ENCODE data around the gene DCP1B. TPM values are rescaled to one million over a fixed set of nuclear protein-coding genes. Genes with fewer than 3 reads are reported as not detected.

DCP1B gene
- total and polyA plus RNA-seq, 2 donors = 9.4 to 10.1 TPM

GRCh38 chr12:2011643-2012607 is 7.7 kb upstream of the DCP1B start:
- WGBS = 94% methylated on average over 7 of the region's 7 CpGs
- Histone ChIP-seq H3K4me1 (ENCODE audit: control insufficient read depth in 2 of 2, insufficient read depth in 2 of 2, low read length in 2 of 2) (no peaks in the 10 kb centered on the region), H3K27me3 (ENCODE audit: control insufficient read depth in 2 of 2, insufficient read depth in 1 of 2, low read length in 1 of 2) (no peaks in the 10 kb centered on the region), H3K27ac (ENCODE audit: low read depth in 1 of 2, low read length in 1 of 2) (no peak overlapping the region), H3K4me3 (ENCODE audit: low read length in 2 of 2) (no peak overlapping the region), H3K9me3 (ENCODE audit: control insufficient read depth in 2 of 2, insufficient read depth in 1 of 2, low read length in 1 of 2) (no peaks in the 10 kb centered on the region), H3K36me3 (ENCODE audit: control insufficient read depth in 2 of 2, insufficient read depth in 2 of 2, low read length in 1 of 2) (no peaks in the 10 kb centered on the region)
- no peak for DNase-seq (ENCODE audit: low read depth in 6 of 9, low spot score in 9 of 9)

- H3K36me3 ChIP-seq (ENCODE audit: control insufficient read depth in 2 of 2, insufficient read depth in 2 of 2, low read length in 1 of 2) = no peaks in the 10 kb centered on the region
- no peaks in the 10 kb centered on the region for H3K27me3 ChIP-seq (ENCODE audit: control insufficient read depth in 2 of 2, insufficient read depth in 1 of 2, low read length in 1 of 2)
- H3K9me3 ChIP-seq (ENCODE audit: control insufficient read depth in 2 of 2, insufficient read depth in 1 of 2, low read length in 1 of 2) = no peaks in the 10 kb centered on the region
- H3K27ac ChIP-seq (ENCODE audit: low read depth in 1 of 2, low read length in 1 of 2) = no peak overlapping the region
- peaks cover 2% of the 10 kb centered on the region in 2 donors for H3K4me1 ChIP-seq (ENCODE audit: control insufficient read depth in 2 of 2, insufficient read depth in 2 of 2, low read length in 2 of 2)
- no peak overlapping the region for H3K4me3 ChIP-seq (ENCODE audit: low read length in 2 of 2)
- 58% methylated on average over 1 of the region's 1 CpG for WGBS
- DNase-seq (ENCODE audit: low read depth in 6 of 9, low spot score in 9 of 9) = no peak
These were observed 5.4 kb upstream of the DCP1B start for GRCh38 chr12:2009623-2010022.

GRCh38 chr12:2008677-2009076 is 4.4 kb upstream of the DCP1B start:
- no peak for DNase-seq (ENCODE audit: low read depth in 6 of 9, low spot score in 9 of 9)
- Histone ChIP-seq H3K36me3 (ENCODE audit: control insufficient read depth in 2 of 2, insufficient read depth in 2 of 2, low read length in 1 of 2) (no peaks in the 10 kb centered on the region), H3K4me1 (ENCODE audit: control insufficient read depth in 2 of 2, insufficient read depth in 2 of 2, low read length in 2 of 2) (peaks cover 3 to 5% of the 10 kb centered on the region in 2 donors), H3K27ac (ENCODE audit: low read depth in 1 of 2, low read length in 1 of 2) (no peak overlapping the region), H3K4me3 (ENCODE audit: low read length in 2 of 2) (no peak overlapping the region), H3K27me3 (ENCODE audit: control insufficient read depth in 2 of 2, insufficient read depth in 1 of 2, low read length in 1 of 2) (no peaks in the 10 kb centered on the region), H3K9me3 (ENCODE audit: control insufficient read depth in 2 of 2, insufficient read depth in 1 of 2, low read length in 1 of 2) (no peaks in the 10 kb centered on the region)
- WGBS = 97% methylated on average over 5 of the region's 5 CpGs

- Histone ChIP-seq H3K27me3 (ENCODE audit: control insufficient read depth in 2 of 2, insufficient read depth in 1 of 2, low read length in 1 of 2) (no peaks in the 10 kb centered on the region), H3K4me3 (ENCODE audit: low read length in 2 of 2) (peak overlapping the region; percentile 93 to 94), H3K36me3 (ENCODE audit: control insufficient read depth in 2 of 2, insufficient read depth in 2 of 2, low read length in 1 of 2) (no peaks in the 10 kb centered on the region), H3K4me1 (ENCODE audit: control insufficient read depth in 2 of 2, insufficient read depth in 2 of 2, low read length in 2 of 2) (peaks cover 6 to 8% of the 10 kb centered on the region in 2 donors), H3K9me3 (ENCODE audit: control insufficient read depth in 2 of 2, insufficient read depth in 1 of 2, low read length in 1 of 2) (no peaks in the 10 kb centered on the region), H3K27ac (ENCODE audit: low read depth in 1 of 2, low read length in 1 of 2) (peak overlapping the region; percentile 91 to 93)
- peak in 4 of 9 donors; percentile 25 to 47 (median 40) for DNase-seq (ENCODE audit: low read depth in 6 of 9, low spot score in 9 of 9)
- WGBS = under 1% methylated on average over 13 of the region's 13 CpGs
These were observed 563 bp downstream of the DCP1B start for GRCh38 chr12:2003676-2004112.

GRCh38 chr12:1995205-1995896 is 8.9 kb downstream of the DCP1B start:
- no peak for DNase-seq (ENCODE audit: low read depth in 6 of 9, low spot score in 9 of 9)
- H3K4me3 ChIP-seq (ENCODE audit: low read length in 2 of 2) = no peak overlapping the region
- peaks cover 5 to 13% of the 10 kb centered on the region in 2 donors for H3K36me3 ChIP-seq (ENCODE audit: control insufficient read depth in 2 of 2, insufficient read depth in 2 of 2, low read length in 1 of 2)
- 95% methylated on average over 4 of the region's 4 CpGs for WGBS
- no peaks in the 10 kb centered on the region for H3K9me3 ChIP-seq (ENCODE audit: control insufficient read depth in 2 of 2, insufficient read depth in 1 of 2, low read length in 1 of 2)
- H3K4me1 ChIP-seq (ENCODE audit: control insufficient read depth in 2 of 2, insufficient read depth in 2 of 2, low read length in 2 of 2) = no peaks in the 10 kb centered on the region
- H3K27me3 ChIP-seq (ENCODE audit: control insufficient read depth in 2 of 2, insufficient read depth in 1 of 2, low read length in 1 of 2) = no peaks in the 10 kb centered on the region
- H3K27ac ChIP-seq (ENCODE audit: low read depth in 1 of 2, low read length in 1 of 2) = no peak overlapping the region

GRCh38 chr12:1994429-1995143 is 9.7 kb downstream of the DCP1B start:
- H3K27ac ChIP-seq (ENCODE audit: low read depth in 1 of 2, low read length in 1 of 2) = no peak overlapping the region
- no peaks in the 10 kb centered on the region for H3K9me3 ChIP-seq (ENCODE audit: control insufficient read depth in 2 of 2, insufficient read depth in 1 of 2, low read length in 1 of 2)
- no peaks in the 10 kb centered on the region for H3K4me1 ChIP-seq (ENCODE audit: control insufficient read depth in 2 of 2, insufficient read depth in 2 of 2, low read length in 2 of 2)
- peaks cover 5 to 13% of the 10 kb centered on the region in 2 donors for H3K36me3 ChIP-seq (ENCODE audit: control insufficient read depth in 2 of 2, insufficient read depth in 2 of 2, low read length in 1 of 2)
- no peak for DNase-seq (ENCODE audit: low read depth in 6 of 9, low spot score in 9 of 9)
- H3K27me3 ChIP-seq (ENCODE audit: control insufficient read depth in 2 of 2, insufficient read depth in 1 of 2, low read length in 1 of 2) = no peaks in the 10 kb centered on the region
- 100% methylated on average over 1 of the region's 1 CpG for WGBS
- H3K4me3 ChIP-seq (ENCODE audit: low read length in 2 of 2) = no peak overlapping the region

- 97% methylated on average over 2 of the region's 2 CpGs for whole genome bisulfite sequencing
- no peak for DNase-seq (ENCODE audit: low read depth in 6 of 9, low spot score in 9 of 9)
- peaks cover 5 to 18% of the 10 kb centered on the region in 2 donors for H3K36me3 ChIP-seq (ENCODE audit: control insufficient read depth in 2 of 2, insufficient read depth in 2 of 2, low read length in 1 of 2)
These were observed 10.3 kb downstream of the DCP1B start for GRCh38 chr12:1993871-1994371.

GRCh38 chr12:1993341-1993740 is 10.9 kb downstream of the DCP1B start:
- no peaks in the 10 kb centered on the region for H3K4me1 ChIP-seq (ENCODE audit: control insufficient read depth in 2 of 2, insufficient read depth in 2 of 2, low read length in 2 of 2)
- H3K9me3 ChIP-seq (ENCODE audit: control insufficient read depth in 2 of 2, insufficient read depth in 1 of 2, low read length in 1 of 2) = no peaks in the 10 kb centered on the region
- peaks cover 5 to 19% of the 10 kb centered on the region in 2 donors for H3K36me3 ChIP-seq (ENCODE audit: control insufficient read depth in 2 of 2, insufficient read depth in 2 of 2, low read length in 1 of 2)
- H3K27ac ChIP-seq (ENCODE audit: low read depth in 1 of 2, low read length in 1 of 2) = no peak overlapping the region
- DNase-seq (ENCODE audit: low read depth in 6 of 9, low spot score in 9 of 9) = no peak
- no peak overlapping the region for H3K4me3 ChIP-seq (ENCODE audit: low read length in 2 of 2)
- no peaks in the 10 kb centered on the region for H3K27me3 ChIP-seq (ENCODE audit: control insufficient read depth in 2 of 2, insufficient read depth in 1 of 2, low read length in 1 of 2)
- WGBS = 96% methylated on average over 2 of the region's 2 CpGs

More at GRCh38 chr12:1993871-1994371, 10.3 kb downstream of the DCP1B start:
- Histone ChIP-seq H3K9me3 (ENCODE audit: control insufficient read depth in 2 of 2, insufficient read depth in 1 of 2, low read length in 1 of 2) (no peaks in the 10 kb centered on the region), H3K27ac (ENCODE audit: low read depth in 1 of 2, low read length in 1 of 2) (no peak overlapping the region), H3K4me1 (ENCODE audit: control insufficient read depth in 2 of 2, insufficient read depth in 2 of 2, low read length in 2 of 2) (no peaks in the 10 kb centered on the region), H3K27me3 (ENCODE audit: control insufficient read depth in 2 of 2, insufficient read depth in 1 of 2, low read length in 1 of 2) (no peaks in the 10 kb centered on the region), H3K4me3 (ENCODE audit: low read length in 2 of 2) (no peak overlapping the region)

Data from thymus (tissue), 11 donors.